WTC11 (cell line): ENCODE data around the gene NEFH. TPM values are rescaled to one million over a fixed set of nuclear protein-coding genes. Genes with fewer than 3 reads are reported as not detected.

ENCODE experiments used
- ATAC-seq: fragments of 200-7000 bp; cut with Tn5 transposase; 2 replicates; pipeline ENCODE4 v1.10.0; 2021; ENCODE audit warnings: mild to moderate bottlenecking, moderate library complexity
- CTCF ChIA-PET: fragments of 300-600 bp; sonication (Branson Sonifier 250); formaldehyde crosslinking; loops from one replicate; lab custom pipeline; 2021; ENCODE audit warnings: antibody characterized with exemption; lab: Charles Lee
- POLR2A ChIA-PET: fragments of 350-600 bp; sonication (Branson Sonifier 250); formaldehyde crosslinking; loops from one replicate; lab custom pipeline; 2021; ENCODE audit warnings: antibody characterized with exemption; lab: Charles Lee
- DNase-seq: peaks from one replicate; pipeline ENCODE4 v3.0.0; 2021; ENCODE audit warnings: low spot score
- H3K27ac Mint-ChIP-seq: 2 replicates; pipeline ENCODE4 v1.8.0; 2021; ENCODE audit warnings: mixed read lengths
- H3K27me3 Mint-ChIP-seq: 2 replicates; pipeline ENCODE4 v1.8.0; 2021; ENCODE audit warnings: low read depth, mild to moderate bottlenecking, moderate library complexity, mixed read lengths
- H3K36me3 Mint-ChIP-seq: 2 replicates; pipeline ENCODE4 v1.8.0; 2021; ENCODE audit warnings: mixed read lengths
- H3K4me1 Mint-ChIP-seq: 2 replicates; pipeline ENCODE4 v1.8.0; 2022; ENCODE audit warnings: mixed read lengths
- H3K4me3 Mint-ChIP-seq: 2 replicates; pipeline ENCODE4 v1.8.0; 2021; ENCODE audit warnings: mild to moderate bottlenecking, moderate library complexity, mixed read lengths
- H3K9me3 Mint-ChIP-seq: 2 replicates; pipeline ENCODE4 v1.8.0; 2021; ENCODE audit warnings: mixed read lengths
- CBFB ChIP-seq: sonication (generic); formaldehyde crosslinking; IDR thresholded peaks from 2 replicates; pipeline ENCODE4 v1.8.1; 2022; ENCODE audit warnings: mild to moderate bottlenecking, low read depth, missing genetic modification reagents
- CREB1 ChIP-seq: sonication (generic); formaldehyde crosslinking; IDR thresholded peaks from 2 replicates; pipeline ENCODE4 v1.8.0; 2023; ENCODE audit warnings: mild to moderate bottlenecking, missing genetic modification reagents
- ESRRA ChIP-seq: sonication (generic); formaldehyde crosslinking; IDR thresholded peaks from 2 replicates; pipeline ENCODE4 v1.8.1; 2022; ENCODE audit warnings: mild to moderate bottlenecking, missing genetic modification reagents, borderline replicate concordance
- FOXK1 ChIP-seq: sonication (generic); formaldehyde crosslinking; IDR thresholded peaks from 2 replicates; pipeline ENCODE4 v1.8.0; 2022; ENCODE audit warnings: mild to moderate bottlenecking, moderate library complexity, missing genetic modification reagents
- GABPB1 ChIP-seq: sonication (generic); formaldehyde crosslinking; IDR thresholded peaks from 2 replicates; pipeline ENCODE4 v1.8.1; 2023; ENCODE audit warnings: mild to moderate bottlenecking, missing genetic modification reagents
- HMGA2 ChIP-seq: fragments of 250-450 bp; sonication (Bioruptor Pico); IDR thresholded peaks from 2 replicates; pipeline ENCODE4 v1.4.0; 2021; ENCODE audit warnings: mild to moderate bottlenecking, moderate library complexity
- IRF2 ChIP-seq: sonication (generic); formaldehyde crosslinking; IDR thresholded peaks from 2 replicates; pipeline ENCODE4 v1.8.0; 2022; ENCODE audit warnings: low read depth, missing genetic modification reagents, borderline replicate concordance
- JUN ChIP-seq: sonication (generic); formaldehyde crosslinking; IDR thresholded peaks from 2 replicates; pipeline ENCODE4 v1.8.0; 2023; ENCODE audit warnings: mild to moderate bottlenecking, missing genetic modification reagents
- KAT7 ChIP-seq: sonication (generic); formaldehyde crosslinking; IDR thresholded peaks from 2 replicates; pipeline ENCODE4 v1.8.1; 2023; ENCODE audit warnings: missing genetic modification reagents, mild to moderate bottlenecking, borderline replicate concordance
- MXD4 ChIP-seq: fragments of 250-450 bp; sonication (Bioruptor Pico); IDR thresholded peaks from 2 replicates; pipeline ENCODE4 v1.8.0; 2021; ENCODE audit warnings: mild to moderate bottlenecking, moderate library complexity, borderline replicate concordance
- ZNF219 ChIP-seq: sonication (generic); formaldehyde crosslinking; IDR thresholded peaks from 2 replicates; pipeline ENCODE4 v1.8.0; 2023; ENCODE audit warnings: missing genetic modification reagents, mild to moderate bottlenecking, borderline replicate concordance
- ZNF263 ChIP-seq: sonication (generic); formaldehyde crosslinking; IDR thresholded peaks from 2 replicates; pipeline ENCODE4 v1.8.1; 2022; ENCODE audit warnings: low read depth, mild to moderate bottlenecking, moderate library complexity, missing genetic modification reagents
- ZNF423 ChIP-seq: fragments of 250-450 bp; sonication (Bioruptor Pico); IDR thresholded peaks from 2 replicates; pipeline ENCODE4 v2.1.2; 2022; ENCODE audit warnings: mild to moderate bottlenecking, moderate library complexity
- total RNA-seq: library from RNA; stranded (reverse); gene quantifications from 3 replicates; pipeline ENCODE4 v1.2.3, GENCODE V29; 2021
- TF ChIP-seq, protein P1 (sequence below): sonication (generic); formaldehyde crosslinking; IDR thresholded peaks from 2 replicates; pipeline ENCODE4 v1.8.1; 2023; ENCODE audit warnings: mild to moderate bottlenecking, missing genetic modification reagents
- TF ChIP-seq, protein P2 (sequence below): sonication (generic); formaldehyde crosslinking; IDR thresholded peaks from 2 replicates; pipeline ENCODE4 v1.8.1; 2023; ENCODE audit warnings: mild to moderate bottlenecking, moderate library complexity, missing genetic modification reagents
- TF ChIP-seq, protein P3 (sequence below): sonication (generic); formaldehyde crosslinking; IDR thresholded peaks from 2 replicates; pipeline ENCODE4 v1.8.1; 2022; ENCODE audit warnings: missing genetic modification reagents, borderline replicate concordance
- TF ChIP-seq, protein P4 (sequence below): fragments of 250-450 bp; sonication (Bioruptor Pico); IDR thresholded peaks from 2 replicates; pipeline ENCODE4 v1.9.0; 2021; ENCODE audit warnings: moderate library complexity, mild to moderate bottlenecking, inconsistent platforms, borderline replicate concordance
- TF ChIP-seq, protein P5 (sequence below): sonication (generic); formaldehyde crosslinking; IDR thresholded peaks from 2 replicates; pipeline ENCODE4 v1.8.0; 2023; ENCODE audit warnings: missing genetic modification reagents, mild to moderate bottlenecking, borderline replicate concordance

NEFH gene
- total RNA-seq, 1 experiment from 2014 or later = 2.6 TPM

DNA sequence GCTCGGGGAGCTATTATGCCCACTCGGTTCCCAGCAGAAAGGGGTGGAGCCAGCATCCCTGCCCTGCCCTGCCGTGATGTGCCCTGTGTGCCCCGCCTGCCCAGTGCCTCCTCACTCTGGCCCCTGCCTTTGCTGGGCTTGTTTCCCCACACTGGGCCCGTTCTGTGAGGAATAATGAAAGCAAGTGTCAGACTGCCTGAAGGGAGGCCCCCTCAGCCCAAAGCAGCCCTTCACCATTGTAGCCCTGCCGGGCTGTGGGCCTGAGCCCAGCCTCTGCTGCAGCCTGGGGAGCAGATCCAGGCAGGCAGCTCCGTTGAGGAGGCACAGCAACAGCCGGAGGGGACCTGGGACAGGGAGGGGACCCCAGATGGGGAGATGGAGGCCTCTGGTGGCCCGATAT, 20.2 kb upstream of the NEFH start (continued):
- TF ChIP-seq, protein P1, sequence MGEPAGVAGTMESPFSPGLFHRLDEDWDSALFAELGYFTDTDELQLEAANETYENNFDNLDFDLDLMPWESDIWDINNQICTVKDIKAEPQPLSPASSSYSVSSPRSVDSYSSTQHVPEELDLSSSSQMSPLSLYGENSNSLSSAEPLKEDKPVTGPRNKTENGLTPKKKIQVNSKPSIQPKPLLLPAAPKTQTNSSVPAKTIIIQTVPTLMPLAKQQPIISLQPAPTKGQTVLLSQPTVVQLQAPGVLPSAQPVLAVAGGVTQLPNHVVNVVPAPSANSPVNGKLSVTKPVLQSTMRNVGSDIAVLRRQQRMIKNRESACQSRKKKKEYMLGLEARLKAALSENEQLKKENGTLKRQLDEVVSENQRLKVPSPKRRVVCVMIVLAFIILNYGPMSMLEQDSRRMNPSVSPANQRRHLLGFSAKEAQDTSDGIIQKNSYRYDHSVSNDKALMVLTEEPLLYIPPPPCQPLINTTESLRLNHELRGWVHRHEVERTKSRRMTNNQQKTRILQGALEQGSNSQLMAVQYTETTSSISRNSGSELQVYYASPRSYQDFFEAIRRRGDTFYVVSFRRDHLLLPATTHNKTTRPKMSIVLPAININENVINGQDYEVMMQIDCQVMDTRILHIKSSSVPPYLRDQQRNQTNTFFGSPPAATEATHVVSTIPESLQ = no peak

DNA sequence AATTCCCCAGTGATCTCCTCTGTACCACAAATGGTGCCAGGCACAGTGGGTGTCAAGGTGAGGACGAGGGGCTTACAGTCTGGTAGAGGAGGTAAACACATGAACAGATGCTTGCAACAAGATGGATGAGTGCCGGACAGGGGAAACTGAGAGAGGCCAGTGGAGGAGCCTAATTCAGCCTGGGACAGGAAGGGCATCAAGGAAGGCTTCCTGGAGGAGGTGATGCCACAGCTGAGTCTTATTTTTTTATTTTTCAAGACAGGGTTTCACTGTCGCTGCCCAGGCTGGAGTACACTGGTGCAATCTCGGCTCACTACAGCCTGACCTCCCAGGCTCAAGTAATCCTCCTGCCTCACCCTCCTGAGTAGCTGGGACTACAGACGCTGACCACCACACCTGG, 18.8 kb upstream of the NEFH start:
- TF ChIP-seq, protein P2, sequence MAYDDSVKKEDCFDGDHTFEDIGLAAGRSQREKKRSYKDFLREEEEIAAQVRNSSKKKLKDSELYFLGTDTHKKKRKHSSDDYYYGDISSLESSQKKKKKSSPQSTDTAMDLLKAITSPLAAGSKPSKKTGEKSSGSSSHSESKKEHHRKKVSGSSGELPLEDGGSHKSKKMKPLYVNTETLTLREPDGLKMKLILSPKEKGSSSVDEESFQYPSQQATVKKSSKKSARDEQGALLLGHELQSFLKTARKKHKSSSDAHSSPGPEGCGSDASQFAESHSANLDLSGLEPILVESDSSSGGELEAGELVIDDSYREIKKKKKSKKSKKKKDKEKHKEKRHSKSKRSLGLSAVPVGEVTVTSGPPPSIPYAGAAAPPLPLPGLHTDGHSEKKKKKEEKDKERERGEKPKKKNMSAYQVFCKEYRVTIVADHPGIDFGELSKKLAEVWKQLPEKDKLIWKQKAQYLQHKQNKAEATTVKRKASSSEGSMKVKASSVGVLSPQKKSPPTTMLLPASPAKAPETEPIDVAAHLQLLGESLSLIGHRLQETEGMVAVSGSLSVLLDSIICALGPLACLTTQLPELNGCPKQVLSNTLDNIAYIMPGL (CRISPR knock-in tag) = no peak
- TF ChIP-seq FOXK1 (no peak), ZNF219 (CRISPR knock-in tag) (no peak), ZNF263 (CRISPR knock-in tag) (no peak), JUN (CRISPR knock-in tag) (no peak), MXD4 (CRISPR knock-in tag) (no peak), GABPB1 (CRISPR knock-in tag) (no peak), KAT7 (CRISPR knock-in tag) (no peak), IRF2 (CRISPR knock-in tag) (no peak), ZNF423 (CRISPR knock-in tag) (no peak), HMGA2 (CRISPR knock-in tag) (no peak), ESRRA (CRISPR knock-in tag) (no peak), CBFB (CRISPR knock-in tag) (no peak), CREB1 (CRISPR knock-in tag) (no peak)
- TF ChIP-seq, protein P3, sequence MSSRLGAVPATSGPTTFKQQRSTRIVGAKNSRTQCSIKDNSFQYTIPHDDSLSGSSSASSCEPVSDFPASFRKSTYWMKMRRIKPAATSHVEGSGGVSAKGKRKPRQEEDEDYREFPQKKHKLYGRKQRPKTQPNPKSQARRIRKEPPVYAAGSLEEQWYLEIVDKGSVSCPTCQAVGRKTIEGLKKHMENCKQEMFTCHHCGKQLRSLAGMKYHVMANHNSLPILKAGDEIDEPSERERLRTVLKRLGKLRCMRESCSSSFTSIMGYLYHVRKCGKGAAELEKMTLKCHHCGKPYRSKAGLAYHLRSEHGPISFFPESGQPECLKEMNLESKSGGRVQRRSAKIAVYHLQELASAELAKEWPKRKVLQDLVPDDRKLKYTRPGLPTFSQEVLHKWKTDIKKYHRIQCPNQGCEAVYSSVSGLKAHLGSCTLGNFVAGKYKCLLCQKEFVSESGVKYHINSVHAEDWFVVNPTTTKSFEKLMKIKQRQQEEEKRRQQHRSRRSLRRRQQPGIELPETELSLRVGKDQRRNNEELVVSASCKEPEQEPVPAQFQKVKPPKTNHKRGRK (CRISPR knock-in tag) = no peak
- TF ChIP-seq, protein P4, sequence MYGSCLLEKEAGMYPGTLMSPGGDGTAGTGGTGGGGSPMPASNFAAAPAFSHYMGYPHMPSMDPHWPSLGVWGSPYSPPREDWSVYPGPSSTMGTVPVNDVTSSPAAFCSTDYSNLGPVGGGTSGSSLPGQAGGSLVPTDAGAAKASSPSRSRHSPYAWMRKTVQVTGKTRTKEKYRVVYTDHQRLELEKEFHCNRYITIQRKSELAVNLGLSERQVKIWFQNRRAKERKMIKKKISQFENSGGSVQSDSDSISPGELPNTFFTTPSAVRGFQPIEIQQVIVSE (CRISPR knock-in tag) = no peak
- TF ChIP-seq, protein P5, sequence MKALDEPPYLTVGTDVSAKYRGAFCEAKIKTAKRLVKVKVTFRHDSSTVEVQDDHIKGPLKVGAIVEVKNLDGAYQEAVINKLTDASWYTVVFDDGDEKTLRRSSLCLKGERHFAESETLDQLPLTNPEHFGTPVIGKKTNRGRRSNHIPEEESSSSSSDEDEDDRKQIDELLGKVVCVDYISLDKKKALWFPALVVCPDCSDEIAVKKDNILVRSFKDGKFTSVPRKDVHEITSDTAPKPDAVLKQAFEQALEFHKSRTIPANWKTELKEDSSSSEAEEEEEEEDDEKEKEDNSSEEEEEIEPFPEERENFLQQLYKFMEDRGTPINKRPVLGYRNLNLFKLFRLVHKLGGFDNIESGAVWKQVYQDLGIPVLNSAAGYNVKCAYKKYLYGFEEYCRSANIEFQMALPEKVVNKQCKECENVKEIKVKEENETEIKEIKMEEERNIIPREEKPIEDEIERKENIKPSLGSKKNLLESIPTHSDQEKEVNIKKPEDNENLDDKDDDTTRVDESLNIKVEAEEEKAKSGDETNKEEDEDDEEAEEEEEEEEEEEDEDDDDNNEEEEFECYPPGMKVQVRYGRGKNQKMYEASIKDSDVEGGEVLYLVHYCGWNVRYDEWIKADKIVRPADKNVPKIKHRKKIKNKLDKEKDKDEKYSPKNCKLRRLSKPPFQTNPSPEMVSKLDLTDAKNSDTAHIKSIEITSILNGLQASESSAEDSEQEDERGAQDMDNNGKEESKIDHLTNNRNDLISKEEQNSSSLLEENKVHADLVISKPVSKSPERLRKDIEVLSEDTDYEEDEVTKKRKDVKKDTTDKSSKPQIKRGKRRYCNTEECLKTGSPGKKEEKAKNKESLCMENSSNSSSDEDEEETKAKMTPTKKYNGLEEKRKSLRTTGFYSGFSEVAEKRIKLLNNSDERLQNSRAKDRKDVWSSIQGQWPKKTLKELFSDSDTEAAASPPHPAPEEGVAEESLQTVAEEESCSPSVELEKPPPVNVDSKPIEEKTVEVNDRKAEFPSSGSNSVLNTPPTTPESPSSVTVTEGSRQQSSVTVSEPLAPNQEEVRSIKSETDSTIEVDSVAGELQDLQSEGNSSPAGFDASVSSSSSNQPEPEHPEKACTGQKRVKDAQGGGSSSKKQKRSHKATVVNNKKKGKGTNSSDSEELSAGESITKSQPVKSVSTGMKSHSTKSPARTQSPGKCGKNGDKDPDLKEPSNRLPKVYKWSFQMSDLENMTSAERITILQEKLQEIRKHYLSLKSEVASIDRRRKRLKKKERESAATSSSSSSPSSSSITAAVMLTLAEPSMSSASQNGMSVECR (CRISPR knock-in tag) = no peak
- H3K36me3 Mint-ChIP-seq = no peaks in the 10 kb centered on the region
- no peak overlapping the region for H3K27ac Mint-ChIP-seq
- ATAC-seq (no peak), DNase-seq (no peak)
- H3K27me3 Mint-ChIP-seq = no peaks in the 10 kb centered on the region
- H3K9me3 Mint-ChIP-seq = no peaks in the 10 kb centered on the region
- H3K4me1 Mint-ChIP-seq = peaks cover 10% of the 10 kb centered on the region
- H3K4me3 Mint-ChIP-seq = no peak overlapping the region
- ChIA-PET CTCF (interaction anchor here (0.7 to 1.0 kb wide), 3 partner anchors 9 to 1458 kb away, joined by 3 read pairs; no protein-coding TSS in a partner anchor), POLR2A (no interaction called here)
